PC-9 (cell line): ENCODE data around the gene OAS2.
"Not testable (repeated sequence)": the region's sequence is repeated elsewhere in the genome, so short reads cannot be mapped to it uniquely, and the experiment has no call there.

Source experiments
- EZH2 ChIP-seq: fragments of 200-600 bp; sonication (generic); IDR thresholded peaks from 2 replicates; pipeline ENCODE4 v1.8.0; 2017; ENCODE audit warnings: antibody characterized with exemption, low read depth
- TF ChIP-seq, protein P1 (sequence below): fragments of 200-600 bp; sonication (generic); conservative IDR thresholded peaks from 2 replicates; pipeline ENCODE4 v1.6.1; 2017; ENCODE audit warnings: mixed run types, antibody characterized with exemption, mild to moderate bottlenecking, moderate library complexity

DNA sequence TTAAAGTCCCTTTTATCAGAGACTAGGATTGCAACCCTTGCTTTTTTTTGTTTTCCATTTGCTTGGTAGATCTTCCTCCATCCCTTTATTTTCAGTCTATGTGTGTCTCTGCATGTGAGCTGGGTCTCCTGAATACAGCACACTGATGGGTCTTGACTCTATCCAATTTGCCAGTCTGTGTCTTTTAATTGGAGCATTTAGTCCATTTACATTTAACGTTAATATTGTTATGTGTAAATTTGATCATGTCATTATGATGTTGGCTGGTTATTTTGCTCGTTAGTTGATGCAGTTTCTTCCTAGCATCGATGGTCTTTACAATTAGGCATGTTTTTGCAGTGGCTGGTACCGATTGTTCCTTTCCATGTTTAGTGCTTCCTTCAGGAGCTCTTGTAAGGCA is 21.2 kb upstream of the OAS2 start:
- TF ChIP-seq, protein P1, sequence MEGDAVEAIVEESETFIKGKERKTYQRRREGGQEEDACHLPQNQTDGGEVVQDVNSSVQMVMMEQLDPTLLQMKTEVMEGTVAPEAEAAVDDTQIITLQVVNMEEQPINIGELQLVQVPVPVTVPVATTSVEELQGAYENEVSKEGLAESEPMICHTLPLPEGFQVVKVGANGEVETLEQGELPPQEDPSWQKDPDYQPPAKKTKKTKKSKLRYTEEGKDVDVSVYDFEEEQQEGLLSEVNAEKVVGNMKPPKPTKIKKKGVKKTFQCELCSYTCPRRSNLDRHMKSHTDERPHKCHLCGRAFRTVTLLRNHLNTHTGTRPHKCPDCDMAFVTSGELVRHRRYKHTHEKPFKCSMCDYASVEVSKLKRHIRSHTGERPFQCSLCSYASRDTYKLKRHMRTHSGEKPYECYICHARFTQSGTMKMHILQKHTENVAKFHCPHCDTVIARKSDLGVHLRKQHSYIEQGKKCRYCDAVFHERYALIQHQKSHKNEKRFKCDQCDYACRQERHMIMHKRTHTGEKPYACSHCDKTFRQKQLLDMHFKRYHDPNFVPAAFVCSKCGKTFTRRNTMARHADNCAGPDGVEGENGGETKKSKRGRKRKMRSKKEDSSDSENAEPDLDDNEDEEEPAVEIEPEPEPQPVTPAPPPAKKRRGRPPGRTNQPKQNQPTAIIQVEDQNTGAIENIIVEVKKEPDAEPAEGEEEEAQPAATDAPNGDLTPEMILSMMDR = not testable (repeated sequence)
- not testable (repeated sequence) for TF ChIP-seq EZH2
